Right atrium auricular region (tissue), 2 donors: Measurements from ENCODE around the gene CHRM2. TPM values are rescaled to one million over a fixed set of nuclear protein-coding genes. Genes with fewer than 3 reads are reported as not detected.

Experiments used
- DNase-seq: peaks from one replicate; pipeline ENCODE4 v3.0.0-alpha.2; 2019; ENCODE audit warnings: low spot score
- H3K27ac ChIP-seq, 2 donors: fragments of 200-600 bp; sonication (generic); 1 replicate in 1 of 2; 2 replicates in 1 of 2; pipeline ENCODE4 v1.5.1; 2016 to 2019
- H3K27me3 ChIP-seq, 2 donors: fragments of 200-600 bp; sonication (generic); one replicate each; pipeline versions ENCODE4 v1.5.1 to v1.6.0; 2017 to 2019
- H3K36me3 ChIP-seq: fragments of 200-600 bp; sonication (generic); one replicate; pipeline ENCODE4 v1.5.1; 2016
- H3K4me1 ChIP-seq, 2 donors: fragments of 200-600 bp; sonication (generic); one replicate each; pipeline versions ENCODE4 v1.5.1 to v1.6.0; 2017 to 2019
- H3K4me3 ChIP-seq, 2 donors: fragments of 200-600 bp; sonication (generic); 1 replicate in 1 of 2; 2 replicates in 1 of 2; pipeline ENCODE4 v1.5.1; 2017 to 2019; ENCODE audit warnings: mild to moderate bottlenecking in 1 of 2, moderate library complexity in 1 of 2
- H3K9me3 ChIP-seq, 2 donors: fragments of 200-600 bp; sonication (generic); one replicate each; pipeline ENCODE4 v1.5.1; 2019
- CTCF ChIP-seq, 2 donors: fragments of 200-600 bp; sonication (generic); IDR thresholded peaks; one replicate each; pipeline ENCODE4 v1.5.1; 2019; ENCODE audit warnings: antibody characterized with exemption in 2 of 2
- total RNA-seq, 2 donors: library from RNA; depleted of rRNA; stranded (reverse); fragments of >200 nt; gene quantifications; one replicate each; pipeline ENCODE4 v1.1.0, GENCODE V29; 2016

Gene CHRM2
- total RNA-seq, 2 donors from 2014 or later = 55.3 to 123 TPM

DNA sequence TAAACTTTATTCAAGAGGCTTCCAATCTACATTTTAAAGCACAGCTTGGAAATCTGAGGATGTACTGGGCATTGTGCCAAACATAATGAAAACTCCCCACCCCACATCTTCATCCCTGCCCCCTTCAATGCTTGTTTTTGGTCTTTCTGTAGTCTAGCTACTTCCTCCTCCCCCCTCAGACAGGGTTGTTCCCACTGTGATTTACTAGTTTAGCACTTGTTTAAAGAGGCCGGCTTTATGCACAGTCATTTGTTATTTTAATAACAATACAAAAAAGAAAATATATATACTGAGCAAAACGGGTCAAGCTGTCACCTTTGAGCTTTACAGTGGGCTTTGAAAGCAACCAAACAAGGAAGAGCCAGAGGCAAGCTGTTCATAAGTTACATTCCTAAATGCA is 132.6 kb downstream of the CHRM2 start:
- peaks cover 0 to 25% of the 10 kb centered on the region in 2 donors for H3K4me1 ChIP-seq
- no peaks in the 10 kb centered on the region for H3K27me3 ChIP-seq
- H3K4me3 ChIP-seq = no peak overlapping the region
- no peak for DNase-seq
- H3K9me3 ChIP-seq = no peaks in the 10 kb centered on the region
- peak overlapping the region in 1 of 2 donors; percentile 67 for H3K27ac ChIP-seq
- TF ChIP-seq CTCF (IDR thresholded peaks at IDR 0.05) = no peak
- no peaks in the 10 kb centered on the region for H3K36me3 ChIP-seq

DNA sequence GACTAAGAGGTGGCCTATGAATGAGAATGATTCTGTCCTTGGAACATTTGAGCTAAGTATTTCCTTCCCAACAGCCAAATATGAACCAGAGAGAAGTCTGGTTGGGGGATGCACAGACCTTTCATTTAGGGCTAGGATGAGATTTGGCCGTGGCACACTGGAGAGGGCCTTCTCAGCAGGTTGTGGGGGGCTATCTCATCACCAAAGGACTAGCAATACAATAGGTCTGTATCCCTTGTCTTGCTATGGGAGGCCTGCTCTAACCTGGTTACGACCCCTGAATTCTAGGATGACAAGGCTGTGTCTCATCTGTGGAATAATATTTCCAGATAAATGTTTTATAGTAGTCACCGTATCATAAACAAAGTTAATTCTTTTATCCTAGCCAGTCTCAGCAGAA is 133.0 kb downstream of the CHRM2 start:
- Histone ChIP-seq H3K4me1 (peaks cover 0 to 25% of the 10 kb centered on the region in 2 donors), H3K27me3 (no peaks in the 10 kb centered on the region), H3K4me3 (no peak overlapping the region), H3K9me3 (no peaks in the 10 kb centered on the region), H3K36me3 (no peaks in the 10 kb centered on the region), H3K27ac (peak overlapping the region in 1 of 2 donors; percentile 67)
- TF ChIP-seq CTCF (IDR thresholded peaks at IDR 0.05) = no peak
- DNase-seq = no peak

- no peak for TF ChIP-seq CTCF (IDR thresholded peaks at IDR 0.05)
- peaks cover 0 to 25% of the 10 kb centered on the region in 2 donors for H3K4me1 ChIP-seq
- H3K36me3 ChIP-seq = no peaks in the 10 kb centered on the region
- H3K27ac ChIP-seq = peak overlapping the region in 1 of 2 donors; percentile 44
- no peak for DNase-seq
- no peak overlapping the region for H3K4me3 ChIP-seq
- H3K27me3 ChIP-seq = no peaks in the 10 kb centered on the region
- H3K9me3 ChIP-seq = no peaks in the 10 kb centered on the region
Measured at GRCh38 chr7:137003086-137003485, 134.6 kb downstream of the CHRM2 start.

DNA sequence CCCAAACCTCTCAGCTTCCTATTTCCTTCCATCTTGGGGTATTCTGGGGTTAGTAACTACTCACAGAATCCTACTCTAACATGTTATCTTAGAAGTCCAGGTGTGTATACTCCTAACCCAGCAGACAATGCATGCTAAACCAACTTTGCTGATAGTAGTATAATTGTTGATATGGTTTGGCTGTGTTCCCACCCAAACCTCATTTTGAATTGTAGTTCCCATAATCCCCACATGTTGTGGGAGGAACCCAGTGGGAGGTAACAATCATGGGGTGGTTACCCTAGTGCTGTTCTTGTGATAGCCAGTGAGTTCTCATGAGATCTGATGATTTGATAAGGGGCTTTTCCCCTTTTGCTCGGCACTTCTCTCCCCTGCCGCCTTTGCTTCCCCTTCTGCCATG is 135.1 kb downstream of the CHRM2 start:
- Histone ChIP-seq H3K9me3 (no peaks in the 10 kb centered on the region), H3K4me1 (peaks cover 0 to 22% of the 10 kb centered on the region in 2 donors), H3K36me3 (no peaks in the 10 kb centered on the region), H3K27me3 (no peaks in the 10 kb centered on the region), H3K27ac (peak overlapping the region in 1 of 2 donors; percentile 11), H3K4me3 (no peak overlapping the region)
- no peak for TF ChIP-seq CTCF (IDR thresholded peaks at IDR 0.05)
- DNase-seq = no peak

DNA sequence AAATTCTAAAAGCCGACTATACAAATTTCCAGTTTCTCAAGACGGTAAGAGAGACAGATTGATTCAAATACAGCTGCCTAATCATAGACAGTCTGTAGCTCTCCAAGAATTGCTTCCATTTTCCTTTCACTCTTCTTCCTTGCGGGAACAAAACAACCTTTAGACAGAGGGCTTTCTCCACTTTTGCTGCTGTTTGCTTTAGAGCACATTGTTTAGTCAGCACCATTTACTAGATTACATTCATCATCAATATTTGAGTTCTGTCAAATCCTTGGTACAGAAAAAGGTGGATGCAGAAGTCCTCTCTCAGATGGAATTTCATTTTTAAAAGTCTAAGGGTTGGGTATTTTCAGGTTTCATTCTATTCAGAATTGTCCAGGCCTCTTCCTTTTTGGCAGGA is 137.4 kb downstream of the CHRM2 start:
- no peak overlapping the region for H3K4me3 ChIP-seq
- peak overlapping the region in 1 of 2 donors; percentile 65 for H3K27ac ChIP-seq
- TF ChIP-seq CTCF (IDR thresholded peaks at IDR 0.05) = no peak
- no peaks in the 10 kb centered on the region for H3K27me3 ChIP-seq
- H3K9me3 ChIP-seq = no peaks in the 10 kb centered on the region
- no peak for DNase-seq
- H3K4me1 ChIP-seq = peaks cover 0 to 22% of the 10 kb centered on the region in 2 donors
- no peaks in the 10 kb centered on the region for H3K36me3 ChIP-seq

GRCh38 chr7:137006293-137006692 is 137.8 kb downstream of the CHRM2 start:
- no peak for TF ChIP-seq CTCF (IDR thresholded peaks at IDR 0.05)
- Histone ChIP-seq H3K4me1 (peaks cover 0 to 22% of the 10 kb centered on the region in 2 donors), H3K9me3 (no peaks in the 10 kb centered on the region), H3K27me3 (no peaks in the 10 kb centered on the region), H3K27ac (peak overlapping the region; percentile 28 to 65), H3K4me3 (no peak overlapping the region), H3K36me3 (no peaks in the 10 kb centered on the region)
- DNase-seq = no peak
